ENCODE measurements around the gene LRRC34.

LRRC34 gene

DNA sequence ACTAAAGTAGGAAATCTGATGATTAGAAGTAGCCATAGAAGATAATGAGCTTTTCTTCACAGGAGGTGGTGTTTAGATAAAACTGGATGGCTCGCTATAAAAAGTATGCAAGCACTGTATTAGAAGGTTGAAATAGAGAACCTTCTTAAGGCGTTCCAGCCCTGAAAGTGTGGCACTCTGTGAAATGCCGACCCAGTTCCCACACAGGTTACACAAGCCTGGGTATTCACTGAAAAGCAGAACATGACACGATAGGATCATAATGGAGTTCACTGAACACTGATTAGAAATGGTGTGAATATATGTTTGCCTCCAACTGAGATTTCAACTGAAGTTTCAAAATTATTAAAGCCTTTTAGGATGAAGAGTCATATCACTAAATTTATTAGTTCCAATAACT is 15.0 kb upstream of the LRRC34 start:
- TF ChIP-seq, protein P1, sequence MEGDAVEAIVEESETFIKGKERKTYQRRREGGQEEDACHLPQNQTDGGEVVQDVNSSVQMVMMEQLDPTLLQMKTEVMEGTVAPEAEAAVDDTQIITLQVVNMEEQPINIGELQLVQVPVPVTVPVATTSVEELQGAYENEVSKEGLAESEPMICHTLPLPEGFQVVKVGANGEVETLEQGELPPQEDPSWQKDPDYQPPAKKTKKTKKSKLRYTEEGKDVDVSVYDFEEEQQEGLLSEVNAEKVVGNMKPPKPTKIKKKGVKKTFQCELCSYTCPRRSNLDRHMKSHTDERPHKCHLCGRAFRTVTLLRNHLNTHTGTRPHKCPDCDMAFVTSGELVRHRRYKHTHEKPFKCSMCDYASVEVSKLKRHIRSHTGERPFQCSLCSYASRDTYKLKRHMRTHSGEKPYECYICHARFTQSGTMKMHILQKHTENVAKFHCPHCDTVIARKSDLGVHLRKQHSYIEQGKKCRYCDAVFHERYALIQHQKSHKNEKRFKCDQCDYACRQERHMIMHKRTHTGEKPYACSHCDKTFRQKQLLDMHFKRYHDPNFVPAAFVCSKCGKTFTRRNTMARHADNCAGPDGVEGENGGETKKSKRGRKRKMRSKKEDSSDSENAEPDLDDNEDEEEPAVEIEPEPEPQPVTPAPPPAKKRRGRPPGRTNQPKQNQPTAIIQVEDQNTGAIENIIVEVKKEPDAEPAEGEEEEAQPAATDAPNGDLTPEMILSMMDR (IDR thresholded peaks at IDR 0.05; ENCODE audit: extremely low read depth, missing control alignments) = no peak
- DNase-seq (ENCODE audit: low spot score) = no peak

DNA sequence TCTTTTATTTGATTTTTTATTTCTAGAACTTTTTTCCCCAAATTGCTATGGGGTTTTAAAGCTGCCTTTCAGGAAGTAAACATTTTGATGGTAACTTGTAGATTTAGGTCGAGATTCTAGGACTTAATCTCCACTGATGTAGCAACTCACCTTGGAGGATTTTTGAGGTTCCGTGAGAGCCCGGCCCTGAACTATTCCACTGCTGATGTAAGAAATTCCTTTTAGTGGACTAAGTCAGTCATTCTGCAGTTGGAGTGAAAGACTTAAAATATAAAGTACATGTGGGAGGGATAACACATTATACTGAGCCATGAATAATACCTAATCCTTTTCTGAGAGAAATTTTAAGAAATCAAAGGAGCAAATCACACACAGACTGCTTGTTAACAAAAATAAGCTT is 12.6 kb upstream of the LRRC34 start:
- TF ChIP-seq, protein P1 (IDR thresholded peaks at IDR 0.05; ENCODE audit: extremely low read depth, missing control alignments) = no peak

DNA sequence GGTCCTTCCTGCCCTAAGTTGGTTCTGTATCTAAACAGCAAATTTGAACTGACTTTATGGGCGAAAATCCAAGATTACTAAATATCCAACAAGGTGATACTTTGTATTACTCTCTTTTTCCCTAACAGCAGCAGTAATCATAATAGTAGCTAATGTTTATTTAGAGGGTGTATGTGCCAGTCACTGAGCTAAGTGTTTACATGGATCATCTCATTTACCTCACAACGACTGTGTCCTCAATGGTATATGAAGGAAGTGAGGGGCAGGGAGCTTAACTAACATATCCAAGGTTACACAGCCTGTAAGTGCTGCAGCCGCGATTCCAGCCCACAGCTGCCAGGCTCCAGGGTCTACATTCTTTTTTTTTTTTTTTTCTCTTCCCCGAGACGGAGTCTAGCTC is 10.3 kb upstream of the LRRC34 start:
- no peak for DNase-seq (ENCODE audit: low spot score)
- TF ChIP-seq, protein P1 (IDR thresholded peaks at IDR 0.05; ENCODE audit: extremely low read depth, missing control alignments) = no peak

More for the DNA sequence above, 12.6 kb upstream of the LRRC34 start:
- no peak for DNase-seq (ENCODE audit: low spot score)

DNA sequence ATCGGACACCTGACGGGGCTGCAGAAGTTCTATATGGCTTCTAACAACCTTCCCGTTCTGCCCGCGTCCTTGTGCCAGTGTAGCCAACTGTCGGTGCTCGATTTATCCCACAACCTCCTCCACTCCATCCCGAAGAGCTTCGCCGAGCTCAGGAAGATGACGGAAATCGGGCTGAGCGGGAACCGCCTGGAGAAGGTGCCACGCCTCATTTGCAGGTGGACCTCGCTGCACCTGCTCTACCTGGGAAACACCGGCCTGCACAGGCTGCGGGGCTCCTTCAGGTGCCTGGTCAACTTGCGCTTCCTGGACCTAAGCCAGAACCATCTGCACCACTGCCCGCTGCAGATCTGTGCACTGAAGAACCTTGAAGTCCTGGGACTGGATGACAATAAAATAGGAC is 9.8 kb upstream of the LRRC34 start:
- TF ChIP-seq, protein P1 (IDR thresholded peaks at IDR 0.05; ENCODE audit: extremely low read depth, missing control alignments) = no peak

DNA sequence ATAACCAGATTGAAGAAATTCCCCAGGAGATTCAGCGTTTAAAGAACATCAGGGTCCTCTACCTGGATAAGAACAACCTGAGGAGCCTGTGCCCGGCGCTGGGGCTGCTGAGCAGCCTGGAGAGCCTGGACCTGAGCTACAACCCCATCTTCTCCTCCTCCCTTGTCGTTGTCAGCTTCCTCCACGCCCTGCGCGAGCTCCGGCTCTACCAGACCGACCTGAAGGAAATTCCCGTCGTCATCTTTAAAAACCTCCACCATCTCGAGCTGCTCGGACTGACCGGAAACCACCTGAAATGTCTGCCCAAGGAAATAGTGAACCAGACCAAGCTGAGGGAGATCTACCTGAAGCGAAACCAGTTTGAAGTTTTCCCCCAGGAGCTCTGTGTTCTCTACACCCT is 9.4 kb upstream of the LRRC34 start:
- no peak for DNase-seq (ENCODE audit: low spot score)
- TF ChIP-seq, protein P1 (IDR thresholded peaks at IDR 0.05; ENCODE audit: extremely low read depth, missing control alignments) = no peak

More for the DNA sequence above, 9.8 kb upstream of the LRRC34 start:
- no peak for DNase-seq (ENCODE audit: low spot score)

DNA sequence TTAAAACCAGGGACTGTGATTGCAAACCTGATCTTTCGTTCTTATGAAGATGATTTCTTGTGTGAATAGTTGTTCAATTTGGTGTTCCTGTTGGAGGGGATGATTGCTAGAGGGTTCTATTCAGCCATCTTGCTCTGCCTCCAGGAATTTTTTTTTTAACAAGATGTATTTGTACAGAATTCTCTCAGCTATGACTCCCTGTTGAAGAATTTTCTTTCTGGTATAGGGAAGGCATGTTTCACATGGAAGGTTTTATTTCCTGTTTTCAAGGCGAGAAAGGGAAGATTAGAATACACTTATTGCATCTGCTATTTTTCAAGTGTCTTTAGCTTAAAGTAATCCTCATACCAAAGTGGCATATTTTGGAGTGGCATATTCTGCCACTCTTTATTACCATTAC is 5.6 kb upstream of the LRRC34 start:
- TF ChIP-seq, protein P1 (IDR thresholded peaks at IDR 0.05; ENCODE audit: extremely low read depth, missing control alignments) = no peak
- DNase-seq (ENCODE audit: low spot score) = no peak

DNA sequence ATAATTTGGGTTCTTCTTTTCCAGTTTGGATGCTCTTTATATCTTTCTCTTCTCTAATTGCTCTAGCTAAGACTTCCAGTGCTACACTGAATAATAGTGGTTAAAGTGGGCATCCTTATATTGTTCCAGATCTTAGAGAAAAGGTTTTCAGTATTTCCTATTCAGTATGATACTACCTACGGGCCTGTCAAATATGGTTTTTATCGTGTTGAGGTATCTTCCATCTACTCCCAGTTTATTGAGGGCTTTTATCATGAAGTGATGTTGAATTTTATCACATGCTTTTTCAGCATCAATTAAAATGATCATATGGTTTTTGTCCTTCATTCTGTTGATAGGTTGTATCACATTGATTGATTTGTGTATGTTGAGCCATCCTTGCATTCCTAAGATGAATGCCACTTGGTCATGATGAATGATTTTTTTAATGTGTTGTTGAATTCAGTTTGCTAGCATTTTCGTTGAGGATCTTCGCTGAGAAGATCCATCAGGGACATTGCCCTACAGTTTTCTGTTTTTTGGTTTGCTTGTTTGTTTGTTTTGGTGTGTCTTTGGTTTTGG is 3.0 kb upstream of the LRRC34 start:
- no peak for DNase-seq (ENCODE audit: low spot score)
- TF ChIP-seq, protein P1 (IDR thresholded peaks at IDR 0.05; ENCODE audit: extremely low read depth, missing control alignments) = no peak
